Keratinocyte (primary cell): ENCODE measurements around the gene SMG1. TPM values are rescaled to one million over a fixed set of nuclear protein-coding genes. Genes with fewer than 3 reads are reported as not detected.
"Not testable (repeated sequence)": the region's sequence is repeated elsewhere in the genome, so short reads cannot be mapped to it uniquely, and the experiment has no call there.

Source experiments
- DNase-seq: peaks from one replicate; pipeline ENCODE4 v3.0.0-alpha.2; 2011; ENCODE audit warnings: low read depth, missing footprints, low spot score
- FAIRE-seq: peaks from 2 replicates; lab custom pipeline; 2011; peaks lifted over from hg19 to GRCh38; lab: Jason Lieb, UNC
- H2AFZ ChIP-seq: 2 replicates; pipeline ENCODE4 v1.6.0; 2012; ENCODE audit warnings: low read length, control low read depth, inconsistent platforms; ENCODE audit not compliant: control insufficient read depth
- H3K27ac ChIP-seq: 2 replicates; pipeline ENCODE4 v1.5.1; 2011; ENCODE audit warnings: low read length; ENCODE audit not compliant: control insufficient read depth, insufficient read depth
- H3K27me3 ChIP-seq: 3 replicates; pipeline ENCODE4 v1.6.0; 2011; ENCODE audit warnings: low read length; ENCODE audit not compliant: control insufficient read depth, insufficient read depth; ENCODE audit errors: extremely low read depth
- H3K36me3 ChIP-seq, 2 experiments: 2 replicates in 1 of 2; 3 replicates in 1 of 2; pipeline ENCODE4 v1.5.1; 2011; ENCODE audit warnings: low read length in 2 of 2, mild to moderate bottlenecking in 1 of 2; ENCODE audit not compliant: control insufficient read depth in 2 of 2, insufficient read depth in 2 of 2; ENCODE audit errors: extremely low read depth in 1 of 2
- H3K4me1 ChIP-seq: 3 replicates; pipeline ENCODE4 v1.5.1; 2011; ENCODE audit warnings: low read length; ENCODE audit not compliant: control insufficient read depth, insufficient read depth; ENCODE audit errors: extremely low read depth
- H3K4me2 ChIP-seq: 3 replicates; pipeline ENCODE4 v1.6.0; 2011; ENCODE audit warnings: low read depth, low read length; ENCODE audit not compliant: control insufficient read depth, insufficient read depth; ENCODE audit errors: extremely low read depth
- H3K4me3 ChIP-seq, 3 experiments: fragments of 200-600 bp in 1 of 3; sonication (generic) in 1 of 3; 2 replicates in 2 of 3; 3 replicates in 1 of 3; pipeline ENCODE4 v1.5.1; 2011 to 2016; ENCODE audit warnings: low read length in 3 of 3, mild to moderate bottlenecking in 3 of 3, control low read depth in 2 of 3, inconsistent platforms in 1 of 3, low read depth in 1 of 3, mixed read lengths in 1 of 3, mixed run types in 1 of 3, moderate library complexity in 1 of 3; ENCODE audit not compliant: control insufficient read depth in 2 of 3, insufficient read depth in 2 of 3; ENCODE audit errors: extremely low read depth in 1 of 3
- H3K79me2 ChIP-seq: 2 replicates; pipeline ENCODE4 v1.6.0; 2012; ENCODE audit warnings: low read length; ENCODE audit not compliant: control insufficient read depth, insufficient read depth
- H3K9ac ChIP-seq: 3 replicates; pipeline ENCODE4 v1.6.0; 2011; ENCODE audit warnings: low read length; ENCODE audit not compliant: control insufficient read depth, insufficient read depth; ENCODE audit errors: extremely low read depth
- H3K9me1 ChIP-seq: 3 replicates; pipeline ENCODE4 v1.6.0; 2011; ENCODE audit warnings: low read length; ENCODE audit not compliant: control insufficient read depth, insufficient read depth; ENCODE audit errors: extremely low read depth
- H3K9me3 ChIP-seq: 2 replicates; pipeline ENCODE4 v1.5.1; 2012; ENCODE audit warnings: low read depth, low read length; ENCODE audit not compliant: control insufficient read depth
- H4K20me1 ChIP-seq: 3 replicates; pipeline ENCODE4 v1.6.0; 2011; ENCODE audit warnings: low read length; ENCODE audit not compliant: control insufficient read depth, insufficient read depth; ENCODE audit errors: extremely low read depth
- dilution Hi-C: fragments of 300-500 bp; cut with MboI; formaldehyde crosslinking; loops from one replicate; pipeline ENCODE4 v1.7.0; 2020; ENCODE audit warnings: low sequenced_read_pairs; ENCODE audit not compliant: extremely low pct_ligation_motif_present
- polyA plus RNA-seq, 5 experiments: library from polyadenylated mRNA; depleted of rRNA in 3 of 5; stranded (reverse) in 3 of 5; stranded (forward) in 1 of 5; unstranded in 1 of 5; fragments of >200 nt; gene quantifications; 1 replicate in 1 of 5; 2 replicates in 3 of 5; 3 replicates in 1 of 5; pipeline versions ENCODE4 v1.2.1 to v1.2.3, GENCODE V29; 2011 to 2012; ENCODE audit warnings: missing spikeins in 2 of 5, low read depth in 1 of 5, low replicate concordance in 1 of 5

SMG1 gene
- polyA plus RNA-seq, 1 donor (not counting 4 experiments of a cell fraction or from before 2014, with no cell fraction given), result 34.2 TPM

GRCh38 chr16:18770336-18770962 is 155.8 kb downstream of the SMG1 start:
- H4K20me1 ChIP-seq, FAIRE-seq, H3K9me1 ChIP-seq, H3K9me3 ChIP-seq, H3K36me3 ChIP-seq, H3K4me3 ChIP-seq, H3K4me2 ChIP-seq, DNase-seq, dilution Hi-C loops, H3K9ac ChIP-seq, H3K4me1 ChIP-seq, H3K27me3 ChIP-seq, H3K79me2 ChIP-seq, H3K27ac ChIP-seq, H2AFZ ChIP-seq: not testable (repeated sequence)

- dilution Hi-C loops, H3K4me1 ChIP-seq, H3K4me3 ChIP-seq, H3K4me2 ChIP-seq, H2AFZ ChIP-seq, H3K9me1 ChIP-seq, FAIRE-seq, H3K27me3 ChIP-seq, H3K36me3 ChIP-seq, H3K27ac ChIP-seq, H4K20me1 ChIP-seq, H3K9ac ChIP-seq, H3K79me2 ChIP-seq, H3K9me3 ChIP-seq, DNase-seq: not testable (repeated sequence)
These were observed 159.0 kb downstream of the SMG1 start for GRCh38 chr16:18767217-18767616.

GRCh38 chr16:18762713-18763112 is 163.5 kb downstream of the SMG1 start:
- H4K20me1 ChIP-seq, H3K4me3 ChIP-seq, H3K9me3 ChIP-seq, H3K36me3 ChIP-seq, H3K9me1 ChIP-seq, FAIRE-seq, H3K27ac ChIP-seq, H3K79me2 ChIP-seq, H3K27me3 ChIP-seq, H3K9ac ChIP-seq, H3K4me1 ChIP-seq, DNase-seq, H2AFZ ChIP-seq, H3K4me2 ChIP-seq, dilution Hi-C loops: not testable (repeated sequence)
